H54 (cell line): ENCODE data around the gene PDZK1IP1.
"Not testable (repeated sequence)": the region's sequence is repeated elsewhere in the genome, so short reads cannot be mapped to it uniquely, and the experiment has no call there.

Experiments used
- DNase-seq: peaks from one replicate; pipeline ENCODE4 v3.0.0; 2011; ENCODE audit warnings: low spot score, mixed read lengths; ENCODE audit not compliant: insufficient read length
- FAIRE-seq: peaks from 3 replicates; lab custom pipeline; 2011; peaks lifted over from hg19 to GRCh38; lab: Jason Lieb, UNC
- POLR2A ChIP-seq: IDR thresholded peaks from 2 replicates; pipeline ENCODE4 v1.6.1; 2011; ENCODE audit warnings: low read depth, mild to moderate bottlenecking, low read length

The PDZK1IP1 gene

GRCh38 chr1:47196622-47197021 is 6.8 kb upstream of the PDZK1IP1 start:
- FAIRE-seq (no peak), DNase-seq (no peak)
- no peak for TF ChIP-seq POLR2A

GRCh38 chr1:47195981-47196380 is 6.1 kb upstream of the PDZK1IP1 start:
- FAIRE-seq, DNase-seq: not testable (repeated sequence)

GRCh38 chr1:47194311-47194710 is 4.5 kb upstream of the PDZK1IP1 start:
- no peak for FAIRE-seq
- TF ChIP-seq POLR2A: no peak
- no peak for DNase-seq

DNA sequence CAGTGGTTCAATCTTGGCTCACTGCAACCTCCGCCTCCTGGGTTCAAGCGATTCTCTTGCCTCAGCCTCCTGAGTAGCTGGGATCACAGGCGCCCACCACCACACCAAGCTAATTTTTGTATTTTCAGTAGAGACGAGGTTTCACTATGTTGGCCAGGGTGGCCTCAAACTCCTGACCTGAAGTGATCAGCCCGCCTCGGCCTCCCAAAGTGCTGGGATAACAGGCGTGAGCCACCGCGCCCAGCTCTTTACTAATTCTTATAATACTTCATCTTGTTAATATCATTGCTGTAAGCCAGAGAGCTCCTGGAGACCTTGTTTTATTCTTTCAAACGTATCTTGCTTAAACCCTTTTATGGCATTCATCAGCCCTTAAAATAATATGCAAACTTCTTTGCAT is 3.7 kb upstream of the PDZK1IP1 start:
- not testable (repeated sequence) for DNase-seq, FAIRE-seq

DNA sequence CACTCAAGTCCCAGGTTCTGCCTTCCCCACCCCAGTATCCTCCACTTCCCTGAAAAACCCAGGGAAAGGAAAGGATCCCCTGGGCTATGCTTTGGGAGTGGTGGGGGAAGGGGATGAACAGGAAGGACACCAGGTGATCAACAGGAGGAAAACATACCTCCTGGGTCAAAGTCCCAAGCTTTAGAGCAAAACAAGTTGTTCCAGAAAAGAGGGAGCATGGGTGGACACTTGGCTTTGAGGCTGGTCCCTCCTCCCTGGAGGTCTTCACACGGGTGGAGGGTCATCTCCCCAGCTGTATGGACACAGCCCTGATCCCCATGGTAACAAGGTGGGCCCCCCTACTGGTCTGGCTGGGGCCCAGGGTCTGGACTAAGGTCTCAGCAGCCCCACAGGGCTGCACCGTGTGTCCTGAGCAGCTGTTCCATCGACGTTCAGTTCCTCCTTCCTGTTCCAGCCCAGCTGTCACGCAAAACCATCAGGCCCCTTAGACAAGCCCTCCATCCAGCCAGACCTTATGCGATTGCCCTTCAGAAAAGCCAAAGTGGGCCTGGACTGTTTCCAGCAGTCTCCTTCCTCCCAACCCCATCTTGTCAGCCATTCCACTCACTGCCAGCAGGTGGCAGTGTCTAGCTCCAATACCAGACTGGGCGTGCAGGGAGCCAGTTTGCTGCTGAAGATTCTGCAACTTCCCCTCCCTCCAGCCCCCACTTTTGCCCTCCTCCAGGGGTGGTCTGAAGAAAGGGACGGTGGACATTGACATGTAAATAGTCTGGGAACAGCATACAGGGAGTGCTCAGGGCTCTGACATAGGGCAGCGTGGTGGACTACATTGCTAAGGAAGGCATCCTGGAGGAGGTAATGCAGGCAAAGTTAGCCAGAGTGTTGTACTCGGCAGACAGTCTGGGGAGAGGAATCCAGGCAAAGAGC is 2.9 kb upstream of the PDZK1IP1 start:
- DNase-seq (peak; percentile 38), FAIRE-seq (no peak)
- no peak for TF ChIP-seq POLR2A

- FAIRE-seq (no peak), DNase-seq (no peak)
- no peak for TF ChIP-seq POLR2A
Observed at GRCh38 chr1:47191940-47192457, 2.2 kb upstream of the PDZK1IP1 start.

GRCh38 chr1:47190857-47191256 is 1.0 kb upstream of the PDZK1IP1 start:
- DNase-seq (no peak), FAIRE-seq (no peak)
- no peak for TF ChIP-seq POLR2A

- FAIRE-seq (no peak), DNase-seq (no peak)
- TF ChIP-seq POLR2A: no peak
Observed at GRCh38 chr1:47190509-47190855, 646 bp upstream of the PDZK1IP1 start.

DNA sequence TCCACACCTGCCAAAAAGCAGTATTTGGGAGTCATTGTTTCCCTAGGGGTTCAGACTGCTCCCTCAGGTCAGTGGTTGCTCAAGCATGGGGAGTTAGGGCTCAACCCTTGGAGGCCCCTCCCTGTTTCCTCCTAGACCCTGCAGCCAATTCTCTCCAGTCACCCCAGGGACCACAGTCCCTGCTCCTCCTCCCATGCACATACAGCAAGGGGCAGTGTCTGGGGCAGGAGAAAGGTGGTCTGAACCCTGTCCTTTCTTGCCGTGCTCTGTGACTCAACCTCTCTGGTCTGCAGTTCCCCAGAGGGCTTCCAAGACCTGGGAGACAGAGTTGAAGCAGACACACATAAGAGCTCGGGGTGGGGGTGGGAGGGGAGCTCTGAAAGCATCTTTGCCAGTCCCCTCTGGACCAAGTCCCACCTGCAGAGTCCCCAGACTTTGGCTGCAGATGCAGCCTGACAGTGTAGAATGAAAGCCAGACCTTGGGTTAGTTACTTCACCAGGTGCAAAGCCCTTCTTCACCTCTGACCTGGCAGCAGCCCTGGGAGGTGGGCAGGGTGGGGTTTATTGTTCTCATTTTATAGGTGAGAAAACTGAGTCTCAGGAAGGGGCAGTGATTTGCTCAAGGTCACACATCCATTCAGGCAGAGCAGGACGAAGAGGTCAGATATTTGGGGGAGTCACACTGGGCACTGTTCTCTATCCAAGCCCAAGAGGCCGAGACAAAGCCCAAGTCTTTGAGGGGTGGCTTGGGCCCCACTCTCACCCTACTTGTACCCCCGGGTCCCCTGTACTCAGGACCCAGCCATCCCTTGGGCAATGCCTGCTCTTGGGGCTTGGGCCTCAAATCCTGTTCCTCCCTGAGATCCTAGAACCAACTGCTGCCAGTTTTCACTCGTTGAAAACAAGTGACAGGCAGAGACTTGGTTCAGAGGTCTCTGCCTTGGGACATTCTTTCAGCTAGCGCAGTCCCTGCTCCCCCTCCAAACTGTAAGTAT is 748 bp downstream of the PDZK1IP1 start:
- TF ChIP-seq POLR2A: no peak
- FAIRE-seq (no peak), DNase-seq (no peak)

- no peak for DNase-seq
- FAIRE-seq: no peak
- no peak for TF ChIP-seq POLR2A
Observed at GRCh38 chr1:47187926-47188250, 1.9 kb downstream of the PDZK1IP1 start.

DNA sequence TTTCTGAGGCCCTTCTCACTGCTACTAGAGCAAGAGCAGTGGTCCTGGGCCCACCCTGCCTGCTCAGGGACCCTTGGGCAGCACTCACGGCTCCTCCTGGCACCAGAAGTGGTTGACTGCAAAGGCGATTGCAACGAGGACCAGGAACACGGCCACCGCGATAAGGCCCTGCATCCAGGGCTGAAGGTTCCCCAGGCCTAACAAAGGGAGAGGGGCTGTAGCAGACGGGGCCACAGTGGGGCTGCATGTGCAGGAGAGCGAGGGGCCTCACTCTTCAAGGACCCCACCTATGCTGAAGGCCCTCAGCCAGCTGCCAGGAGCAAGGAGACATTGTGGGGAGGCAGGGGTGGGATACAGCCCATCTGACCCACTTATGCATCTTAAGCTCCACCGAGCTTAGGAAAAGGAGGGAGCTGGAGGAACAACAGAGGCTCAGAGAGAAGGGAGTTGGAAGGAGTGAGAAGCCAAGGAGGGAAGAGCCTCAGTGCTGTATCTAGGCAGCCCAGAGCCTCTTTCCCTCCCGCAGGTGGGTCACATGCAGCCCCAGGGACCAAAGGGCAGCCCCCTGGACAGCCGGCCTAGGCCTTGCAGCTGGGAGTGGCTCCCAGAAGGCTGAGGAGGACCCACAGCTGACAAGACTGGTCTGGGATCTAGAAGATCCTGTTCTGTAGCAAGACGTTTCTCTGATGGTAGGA is 2.5 kb downstream of the PDZK1IP1 start:
- no peak for FAIRE-seq
- no peak for DNase-seq
- no peak for TF ChIP-seq POLR2A

DNA sequence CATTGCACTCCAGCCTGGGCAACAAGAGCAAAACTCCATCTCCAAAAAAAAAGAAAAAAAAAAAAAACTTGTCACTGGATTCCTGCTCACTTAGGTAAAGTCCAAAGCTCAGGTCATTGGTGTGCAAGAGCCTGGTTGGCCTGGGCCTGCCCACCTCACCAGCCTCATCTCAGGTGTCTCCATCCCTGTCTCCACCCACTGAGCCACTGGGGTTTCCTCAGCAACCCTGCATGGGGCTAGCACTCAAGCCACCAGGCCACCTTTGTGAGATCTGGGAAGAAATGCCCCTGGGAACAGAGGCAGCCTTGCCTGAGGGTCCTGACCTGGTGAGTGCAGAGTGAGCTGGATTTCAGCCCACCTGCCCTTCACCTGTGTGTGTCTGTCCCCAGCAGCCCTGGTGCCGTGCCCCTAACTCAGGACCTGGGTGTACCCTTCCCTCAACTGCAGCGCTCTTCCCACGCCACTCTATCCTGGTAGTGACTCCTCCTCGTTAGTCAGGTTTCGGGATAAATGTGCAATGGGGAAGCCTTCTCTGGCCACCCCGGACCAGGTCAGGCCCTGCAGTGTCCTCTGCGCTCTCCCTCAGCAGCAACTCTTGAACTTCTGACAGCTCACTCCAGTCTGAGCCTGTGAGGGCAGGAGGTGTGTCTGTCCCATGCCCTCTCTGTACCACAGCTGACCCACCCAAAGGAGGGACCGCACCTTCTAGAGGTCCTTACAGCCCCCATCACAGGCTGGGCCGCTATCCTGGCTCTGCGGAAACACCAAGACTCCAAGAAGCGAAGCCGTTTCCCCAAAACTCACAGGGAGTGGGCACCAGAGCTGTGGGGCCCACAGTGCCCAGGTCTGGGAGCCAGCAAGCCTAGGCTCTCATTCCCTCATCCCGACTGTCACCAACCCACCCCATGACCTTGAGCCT is 3.3 kb downstream of the PDZK1IP1 start:
- FAIRE-seq: no peak
- no peak for TF ChIP-seq POLR2A

More for the DNA sequence above, 3.3 kb downstream of the PDZK1IP1 start:
- DNase-seq: no peak
